ENCODE measurements around the gene TOX3.

- TF ChIP-seq POLR2AphosphoS5 (IDR thresholded peaks at IDR 0.05) (no peak), CTCF (IDR thresholded peaks at IDR 0.05) (no peak)
These were observed 6.4 kb upstream of the TOX3 start for GRCh38 chr16:52553322-52553721.

Data from gastroesophageal sphincter (tissue), 3 donors.